Measurements from ENCODE around the gene TSSC4.
A peak's percentile ranks its signal among the peaks of the same experiment; 100 is the strongest.

The TSSC4 gene

GRCh38 chr11:2359557-2359956 is 41.0 kb upstream of the TSSC4 start:
- H3K4me3 ChIP-seq (ENCODE audit: low read depth, low read length), result no peak overlapping the region
- no peaks in the 10 kb centered on the region for H3K4me1 ChIP-seq (ENCODE audit: control insufficient read depth, insufficient read depth, low read length)
- ChIA-PET POLR2A (interaction anchor here (1.1 kb wide), 1 partner anchor 18 kb away, joined by 3 read pairs; the partner anchor contains the start of gene CD81), CTCF (interaction anchor here (0.6 kb wide), 1 partner anchor 60 kb away, joined by 3 read pairs; no protein-coding TSS in a partner anchor)
- no peaks in the 10 kb centered on the region for H3K9me3 ChIP-seq (ENCODE audit: control insufficient read depth, insufficient read depth, low read depth, low read length)
- TF ChIP-seq, protein P1, sequence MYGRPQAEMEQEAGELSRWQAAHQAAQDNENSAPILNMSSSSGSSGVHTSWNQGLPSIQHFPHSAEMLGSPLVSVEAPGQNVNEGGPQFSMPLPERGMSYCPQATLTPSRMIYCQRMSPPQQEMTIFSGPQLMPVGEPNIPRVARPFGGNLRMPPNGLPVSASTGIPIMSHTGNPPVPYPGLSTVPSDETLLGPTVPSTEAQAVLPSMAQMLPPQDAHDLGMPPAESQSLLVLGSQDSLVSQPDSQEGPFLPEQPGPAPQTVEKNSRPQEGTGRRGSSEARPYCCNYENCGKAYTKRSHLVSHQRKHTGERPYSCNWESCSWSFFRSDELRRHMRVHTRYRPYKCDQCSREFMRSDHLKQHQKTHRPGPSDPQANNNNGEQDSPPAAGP (tag by site-specific recombination; IDR thresholded peaks at IDR 0.05), result no peak
- 0 out of 2 replicates have a peak, but pooled peaks have one; percentile 28 for TF ChIP-seq REST (tag by site-specific recombination; IDR thresholded peaks at IDR 0.05)
- H3K36me3 ChIP-seq (ENCODE audit: control insufficient read depth in 2 of 2, insufficient read depth in 1 of 2, low read length in 2 of 2), result no peaks in the 10 kb centered on the region
- no peak overlapping the region for H3K27ac ChIP-seq (ENCODE audit: extremely low read depth, low read depth, low read length)

DNA sequence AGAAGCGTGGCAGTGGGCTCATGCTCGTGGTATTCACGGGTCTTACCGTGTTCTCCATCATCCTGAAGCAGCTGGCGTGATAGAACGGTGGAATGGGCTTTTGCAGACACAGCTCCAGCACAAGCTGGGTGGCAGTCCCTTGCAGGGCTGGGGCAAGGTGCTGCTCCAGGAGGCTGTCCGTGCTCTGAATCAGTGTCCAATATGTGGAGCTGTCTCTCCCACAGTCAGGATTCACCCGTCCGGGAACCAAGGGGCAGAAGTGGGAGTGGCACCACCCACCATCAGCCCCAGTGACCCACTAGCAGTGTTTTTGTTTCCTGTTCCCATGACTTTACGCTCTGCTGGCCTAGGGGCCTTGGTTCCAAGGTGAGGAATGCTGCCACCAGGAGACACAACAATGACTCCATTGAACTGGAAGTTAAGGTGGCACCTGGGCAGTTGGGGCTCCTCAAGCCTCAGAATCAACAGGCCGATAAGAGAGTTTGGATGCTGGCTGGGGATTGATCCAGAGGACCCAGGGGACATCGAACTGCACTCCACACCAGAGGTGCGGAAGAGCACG is 40.4 kb upstream of the TSSC4 start:
- CTCF ChIA-PET, result no interaction called here
- POLR2A ChIA-PET, result interaction anchor here (1.1 kb wide), 1 partner anchor 17 kb away, joined by 3 read pairs; the partner anchor contains the start of gene CD81
- Histone ChIP-seq H3K36me3 (ENCODE audit: control insufficient read depth in 2 of 2, insufficient read depth in 1 of 2, low read length in 2 of 2) (no peaks in the 10 kb centered on the region), H3K4me1 (ENCODE audit: control insufficient read depth, insufficient read depth, low read length) (no peaks in the 10 kb centered on the region), H3K27ac (ENCODE audit: extremely low read depth, low read depth, low read length) (no peak overlapping the region), H3K4me3 (ENCODE audit: low read depth, low read length) (no peak overlapping the region), H3K9me3 (ENCODE audit: control insufficient read depth, insufficient read depth, low read depth, low read length) (no peaks in the 10 kb centered on the region)
- TF ChIP-seq PRDM6 (tag by site-specific recombination; IDR thresholded peaks at IDR 0.05) (no peak), KLF8 (tag by site-specific recombination; IDR thresholded peaks at IDR 0.05) (no peak), PBX3 (CRISPR knock-in tag; IDR thresholded peaks at IDR 0.05) (no peak), OVOL3 (tag by site-specific recombination; IDR thresholded peaks at IDR 0.05) (no peak), HOXC10 (CRISPR knock-in tag; IDR thresholded peaks at IDR 0.05) (no peak), BCL11B (tag by site-specific recombination; IDR thresholded peaks at IDR 0.05; ENCODE audit: low read depth) (no peak), PATZ1 (tag by site-specific recombination; IDR thresholded peaks at IDR 0.05) (no peak)

GRCh38 chr11:2361565-2361964 is 39.0 kb upstream of the TSSC4 start:
- ChIA-PET POLR2A (interaction anchor here (3.1 kb wide), 1 partner anchor 16 kb away, joined by 16 read pairs; the partner anchor contains the start of gene CD81), CTCF (interaction anchor here (0.5 kb wide), 1 partner anchor 9 kb away, joined by 3 read pairs; no protein-coding TSS in a partner anchor)
- Histone ChIP-seq H3K4me3 (ENCODE audit: low read depth, low read length) (no peak overlapping the region), H3K9me3 (ENCODE audit: control insufficient read depth, insufficient read depth, low read depth, low read length) (no peaks in the 10 kb centered on the region), H3K36me3 (ENCODE audit: control insufficient read depth in 2 of 2, insufficient read depth in 1 of 2, low read length in 2 of 2) (no peaks in the 10 kb centered on the region), H3K4me1 (ENCODE audit: control insufficient read depth, insufficient read depth, low read length) (no peaks in the 10 kb centered on the region), H3K27ac (ENCODE audit: extremely low read depth, low read depth, low read length) (no peak overlapping the region)
- TF ChIP-seq KLF1 (tag by site-specific recombination; IDR thresholded peaks at IDR 0.05), result no peak
- no peak for TF ChIP-seq ZNF175 (tag by site-specific recombination; IDR thresholded peaks at IDR 0.05)
- no peak for TF ChIP-seq ZSCAN23 (tag by site-specific recombination; IDR thresholded peaks at IDR 0.05)
- no peak for TF ChIP-seq ZNF155 (tag by site-specific recombination; IDR thresholded peaks at IDR 0.05)
- no peak for TF ChIP-seq ZNF501 (tag by site-specific recombination; IDR thresholded peaks at IDR 0.05)
- no peak for TF ChIP-seq ZNF830 (tag by site-specific recombination; IDR thresholded peaks at IDR 0.05; ENCODE audit: low read depth)
- TF ChIP-seq ZNF701 (tag by site-specific recombination; IDR thresholded peaks at IDR 0.05), result no peak
- TF ChIP-seq ZNF677 (tag by site-specific recombination; IDR thresholded peaks at IDR 0.05), result no peak
- TF ChIP-seq ZNF138 (tag by site-specific recombination; IDR thresholded peaks at IDR 0.05; ENCODE audit: borderline replicate concordance), result no peak
- TF ChIP-seq ZNF214 (tag by site-specific recombination; IDR thresholded peaks at IDR 0.05; ENCODE audit: borderline replicate concordance), result no peak
- no peak for TF ChIP-seq ZNF488 (tag by site-specific recombination; IDR thresholded peaks at IDR 0.05)
- TF ChIP-seq RBAK (tag by site-specific recombination; IDR thresholded peaks at IDR 0.05), result no peak
